Measurements from ENCODE around the gene ANKS3.

DNA sequence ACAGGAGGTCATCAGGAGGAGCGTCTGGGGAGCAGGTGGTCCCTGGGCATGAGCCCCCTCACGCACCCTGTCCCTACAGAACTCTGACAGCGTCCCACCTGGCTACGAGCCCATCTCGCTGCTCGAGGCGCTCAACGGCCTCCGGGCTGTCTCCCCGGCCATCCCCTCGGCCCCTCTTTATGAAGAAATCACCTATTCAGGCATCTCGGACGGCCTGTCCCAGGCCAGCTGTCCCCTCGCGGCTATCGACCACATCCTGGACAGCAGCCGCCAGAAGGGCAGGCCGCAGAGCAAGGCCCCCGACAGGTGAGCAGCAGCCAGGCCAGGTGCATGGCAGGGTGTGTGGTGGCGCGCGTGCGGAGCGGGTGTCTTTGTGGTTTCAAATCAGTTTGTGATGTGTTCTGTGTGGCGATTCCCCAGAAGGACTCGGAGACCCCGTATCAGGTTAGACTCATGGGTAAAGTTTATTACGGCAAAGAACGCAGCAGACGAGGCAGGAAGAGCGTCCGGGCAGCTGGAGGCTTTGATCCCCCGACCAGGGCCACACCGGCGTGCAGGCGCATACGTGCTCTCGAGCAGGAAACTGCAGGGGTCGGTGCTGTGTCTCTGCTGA is 52.5 kb downstream of the ANKS3 start:
- no peak for TF ChIP-seq TAF1 (IDR thresholded peaks at IDR 0.05; ENCODE audit: borderline replicate concordance, low read depth, low read length)
- TF ChIP-seq POLR2AphosphoS5 (IDR thresholded peaks at IDR 0.05; ENCODE audit: low read depth, low read length), result no peak
- TF ChIP-seq POLR2A (IDR thresholded peaks at IDR 0.05; ENCODE audit: low read depth, low read length), result no peak

Measured in GM12892 (cell line).